ENCODE measurements around the gene COTL1.

The COTL1 gene

DNA sequence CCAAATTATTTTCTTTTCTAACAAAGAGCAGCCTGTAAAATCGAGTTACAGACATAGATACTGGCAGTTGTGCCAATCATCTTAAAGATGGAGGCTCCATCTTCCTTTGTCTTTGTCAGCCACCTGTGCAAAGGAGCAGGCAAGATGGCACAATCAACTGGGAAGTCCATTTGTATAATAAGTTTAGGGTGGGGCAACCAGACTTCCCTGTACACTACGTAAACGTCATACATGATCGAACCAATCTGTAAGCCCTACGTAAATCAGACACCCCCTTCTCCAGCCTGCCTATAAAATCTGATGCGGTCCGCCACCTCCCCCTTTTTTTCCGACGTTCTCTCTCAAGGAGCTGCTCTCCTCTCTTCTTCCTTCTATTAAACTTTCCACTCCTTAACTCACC is 82.0 kb downstream of the COTL1 start:
- in situ Hi-C loops (cut with MboI; ENCODE audit: low sequenced_read_pairs): loop anchor here (25.0 kb wide), 1 partner anchor 426 kb away; no protein-coding TSS in a partner anchor

DNA sequence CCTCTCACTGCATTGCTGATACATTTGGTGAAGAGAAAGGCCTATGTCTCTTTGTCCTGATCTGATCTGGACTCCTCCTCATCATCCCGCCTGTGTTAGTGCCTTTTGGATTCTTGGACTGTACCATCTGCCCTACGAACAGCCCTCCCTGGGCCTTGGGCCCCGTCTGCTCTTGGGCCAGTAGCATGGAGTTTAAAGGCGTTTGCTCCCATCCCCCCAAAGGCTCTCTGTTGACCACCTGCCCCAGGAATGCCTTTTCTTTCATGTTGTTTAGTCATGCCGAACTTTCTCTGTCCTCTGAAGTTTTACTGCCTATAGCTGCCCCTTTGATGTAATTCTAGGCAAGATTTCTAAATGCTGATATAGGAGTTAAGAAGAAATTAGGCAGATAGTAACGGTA is 82.5 kb downstream of the COTL1 start:
- in situ Hi-C loops (cut with MboI; ENCODE audit: low sequenced_read_pairs): loop anchor here (25.0 kb wide), 1 partner anchor 427 kb away; no protein-coding TSS in a partner anchor

DNA sequence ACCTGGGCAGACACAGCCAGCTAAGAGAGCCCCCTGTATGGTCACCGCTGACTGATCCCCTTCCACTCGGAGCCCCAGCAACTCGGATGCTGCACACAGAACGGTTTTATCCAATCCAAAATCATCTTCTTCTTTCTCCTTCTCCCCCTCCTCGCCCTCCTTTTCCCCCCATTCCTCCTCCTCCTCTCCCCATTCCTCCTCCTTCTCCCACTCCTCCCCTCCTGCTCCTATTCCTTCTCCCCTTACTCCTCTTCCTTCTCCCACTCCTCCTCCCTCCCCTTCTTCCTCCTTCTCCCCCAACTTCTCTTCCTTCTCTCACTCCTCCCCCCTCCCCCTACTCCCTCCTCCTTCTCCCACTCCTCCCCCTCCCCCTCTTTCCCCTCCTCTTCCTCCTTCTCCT is 83.1 kb downstream of the COTL1 start:
- in situ Hi-C loops (cut with MboI; ENCODE audit: low sequenced_read_pairs): loop anchor here (25.0 kb wide), 1 partner anchor 427 kb away; no protein-coding TSS in a partner anchor

DNA sequence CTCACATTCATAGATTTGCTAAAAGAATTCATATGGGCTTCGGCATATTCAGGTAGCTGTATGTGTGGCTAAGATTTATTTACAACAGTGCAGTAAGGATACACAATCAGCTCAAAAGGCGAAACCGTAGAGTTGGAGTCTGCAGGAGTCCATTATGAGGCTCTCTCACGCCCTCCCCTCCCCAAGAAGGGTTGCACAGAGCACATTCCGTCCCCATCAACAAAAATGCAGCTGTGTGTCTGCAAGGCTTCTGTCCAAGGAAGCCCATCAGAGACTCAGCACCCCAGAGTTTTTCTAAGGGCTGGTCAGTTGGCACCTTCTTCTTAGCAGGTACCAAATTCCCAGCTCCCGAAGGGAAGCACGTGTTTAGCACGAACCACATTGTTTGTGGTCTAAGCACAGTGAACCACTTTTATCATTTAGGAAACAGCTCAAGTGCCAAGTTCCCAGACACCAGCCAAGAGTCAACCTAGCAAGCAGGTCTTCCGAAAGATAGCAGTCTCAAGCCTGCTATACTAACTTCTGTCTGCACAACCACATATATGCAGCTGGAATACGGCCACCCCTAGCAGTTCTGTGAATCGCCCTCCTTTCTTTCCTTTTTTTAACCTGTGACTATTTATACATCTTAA is 84.9 kb downstream of the COTL1 start:
- in situ Hi-C loops (cut with MboI; ENCODE audit: low sequenced_read_pairs): loop anchor here (25.0 kb wide), 1 partner anchor 429 kb away; no protein-coding TSS in a partner anchor

DNA sequence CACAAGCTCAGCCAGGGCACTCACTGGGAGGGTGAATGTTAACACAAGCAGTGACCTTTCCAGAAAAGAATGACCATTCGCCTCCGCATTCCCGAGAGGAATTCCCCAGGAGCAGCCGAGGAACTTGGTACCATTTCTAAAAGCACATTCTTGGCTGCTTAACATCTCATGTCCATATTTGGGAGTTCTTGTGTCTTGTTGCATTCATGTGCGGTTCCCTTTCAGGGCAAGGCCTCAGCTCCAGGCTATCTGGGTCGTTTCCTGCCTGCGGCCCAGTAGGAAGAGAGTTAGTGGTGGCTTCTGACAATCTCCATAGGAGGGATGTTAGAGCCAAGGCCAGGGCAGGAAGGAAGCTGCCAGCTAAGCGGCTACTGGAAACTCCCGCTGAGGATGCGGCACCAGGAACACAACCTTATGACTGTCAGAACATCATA is 85.6 kb downstream of the COTL1 start:
- in situ Hi-C loops (cut with MboI; ENCODE audit: low sequenced_read_pairs): loop anchor here (25.0 kb wide), 1 partner anchor 430 kb away; no protein-coding TSS in a partner anchor

DNA sequence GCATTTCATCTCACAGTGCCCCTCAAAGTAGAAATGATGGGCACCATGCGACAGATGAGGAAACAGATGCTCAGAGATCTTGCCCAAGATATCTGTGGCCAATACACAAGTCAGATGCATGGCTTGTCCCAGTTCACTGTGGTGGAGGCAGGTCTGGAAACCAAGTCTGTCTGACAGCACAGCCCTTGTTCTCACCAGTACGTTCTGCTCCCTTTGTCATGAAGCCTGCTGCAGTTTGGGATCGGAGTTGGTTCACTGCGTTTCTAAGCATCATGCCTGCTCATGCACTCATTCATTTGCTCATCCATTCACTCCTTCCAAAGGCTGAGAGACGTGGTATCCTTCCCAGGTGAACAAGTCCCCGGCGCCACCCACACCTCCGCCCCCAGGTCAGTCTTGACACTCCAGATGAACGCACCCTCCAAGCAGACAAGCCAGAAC is 86.2 kb downstream of the COTL1 start:
- in situ Hi-C loops (cut with MboI; ENCODE audit: low sequenced_read_pairs): loop anchor here (25.0 kb wide), 1 partner anchor 431 kb away; no protein-coding TSS in a partner anchor

DNA sequence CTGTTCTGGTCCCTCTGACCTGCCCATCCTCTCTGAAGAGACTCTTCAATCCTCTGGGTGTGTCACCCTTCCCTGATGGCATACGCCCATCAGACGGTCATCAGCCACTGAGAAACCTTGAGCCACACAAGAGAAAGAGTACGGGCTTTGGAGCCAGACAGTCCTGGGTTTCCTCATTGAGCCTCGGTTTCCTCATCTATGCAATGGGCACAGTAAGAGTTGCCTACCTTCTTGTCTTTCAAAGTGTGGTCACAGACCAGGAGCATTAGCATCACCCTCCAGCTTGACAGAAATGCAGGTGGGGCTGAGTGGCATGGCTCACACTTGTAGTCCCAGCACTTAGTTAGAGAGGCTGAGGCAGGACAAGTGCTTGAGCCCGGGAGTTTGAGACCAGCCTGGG is 87.3 kb downstream of the COTL1 start:
- in situ Hi-C loops (cut with MboI; ENCODE audit: low sequenced_read_pairs): loop anchor here (25.0 kb wide), 1 partner anchor 432 kb away; no protein-coding TSS in a partner anchor

DNA sequence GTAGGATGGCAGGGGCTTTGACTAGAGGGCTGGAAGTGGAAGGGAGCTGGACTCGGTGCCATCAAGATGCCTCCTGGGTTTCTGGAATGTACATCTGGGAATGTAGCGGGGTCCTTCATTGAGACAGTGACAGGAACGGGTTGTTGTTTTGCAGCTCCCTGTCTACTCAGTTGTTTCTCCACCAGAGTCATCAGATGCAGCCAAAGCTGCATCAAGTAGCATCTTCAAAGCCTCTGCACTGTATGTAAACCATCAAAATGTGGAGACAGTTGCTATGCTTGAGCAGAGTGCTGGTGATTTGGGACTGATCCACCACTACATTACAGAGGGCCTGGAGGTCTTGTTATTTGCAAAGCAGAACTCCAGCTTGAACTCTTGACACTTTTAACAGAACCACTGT is 88.3 kb downstream of the COTL1 start:
- in situ Hi-C loops (cut with MboI; ENCODE audit: low sequenced_read_pairs): loop anchor here (25.0 kb wide), 1 partner anchor 433 kb away; no protein-coding TSS in a partner anchor

DNA sequence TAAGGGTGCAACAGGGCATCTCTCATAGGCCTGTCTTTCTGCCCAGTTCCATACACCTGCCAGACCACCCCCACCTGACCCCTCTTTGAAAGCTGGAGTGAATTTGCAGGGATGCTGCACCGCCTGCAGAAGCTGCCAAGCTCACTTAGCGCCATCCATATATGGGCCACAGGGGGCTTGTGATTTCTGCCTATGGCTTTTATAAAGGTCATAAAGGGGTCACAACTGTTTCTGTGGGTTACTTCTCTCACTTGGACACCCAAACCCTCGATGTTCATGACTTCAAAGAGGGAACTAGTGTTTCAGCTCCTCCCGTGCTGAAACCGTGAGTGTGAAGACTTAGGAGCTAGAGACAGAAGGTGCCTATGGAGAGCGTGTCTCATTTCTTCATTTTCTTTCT is 89.6 kb downstream of the COTL1 start:
- in situ Hi-C loops (cut with MboI; ENCODE audit: low sequenced_read_pairs): loop anchor here (25.0 kb wide), 1 partner anchor 434 kb away; no protein-coding TSS in a partner anchor

DNA sequence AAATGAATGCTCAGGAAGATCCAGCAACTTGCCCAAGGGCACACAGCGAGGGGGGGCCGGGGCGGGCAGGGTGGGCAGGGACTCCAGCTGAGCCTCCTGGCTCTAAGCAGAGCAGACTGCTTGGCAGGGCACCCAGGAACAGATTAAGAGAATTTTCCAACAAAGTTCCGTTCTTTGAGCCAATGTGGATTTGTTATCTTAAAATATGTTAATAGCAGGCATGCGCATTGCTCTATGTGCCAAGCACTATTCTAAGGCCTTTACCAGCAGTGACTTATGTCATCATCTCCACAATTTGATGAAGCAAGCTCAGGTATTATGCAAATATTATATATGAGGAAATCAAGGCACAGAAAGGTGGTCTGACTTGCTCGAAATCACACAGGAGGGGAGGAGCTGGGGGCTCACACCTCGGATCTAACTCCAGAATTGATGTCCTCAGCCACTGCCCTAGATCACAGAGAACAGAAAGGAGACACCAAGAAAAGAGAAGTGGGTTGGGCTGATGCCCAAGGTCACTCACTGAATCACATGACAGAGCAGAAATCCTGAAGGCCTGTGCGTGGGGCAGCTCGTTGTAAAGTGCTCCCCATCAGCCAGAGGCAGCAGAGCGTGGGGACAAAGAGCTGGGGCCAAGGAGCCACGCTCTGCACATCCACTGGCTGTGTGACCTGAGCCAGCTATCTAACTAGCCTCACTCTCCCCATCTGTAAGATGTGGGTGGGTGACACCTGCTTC is 90.2 kb downstream of the COTL1 start:
- in situ Hi-C loops (cut with MboI; ENCODE audit: low sequenced_read_pairs): loop anchor here (25.0 kb wide), 1 partner anchor 435 kb away; no protein-coding TSS in a partner anchor

DNA sequence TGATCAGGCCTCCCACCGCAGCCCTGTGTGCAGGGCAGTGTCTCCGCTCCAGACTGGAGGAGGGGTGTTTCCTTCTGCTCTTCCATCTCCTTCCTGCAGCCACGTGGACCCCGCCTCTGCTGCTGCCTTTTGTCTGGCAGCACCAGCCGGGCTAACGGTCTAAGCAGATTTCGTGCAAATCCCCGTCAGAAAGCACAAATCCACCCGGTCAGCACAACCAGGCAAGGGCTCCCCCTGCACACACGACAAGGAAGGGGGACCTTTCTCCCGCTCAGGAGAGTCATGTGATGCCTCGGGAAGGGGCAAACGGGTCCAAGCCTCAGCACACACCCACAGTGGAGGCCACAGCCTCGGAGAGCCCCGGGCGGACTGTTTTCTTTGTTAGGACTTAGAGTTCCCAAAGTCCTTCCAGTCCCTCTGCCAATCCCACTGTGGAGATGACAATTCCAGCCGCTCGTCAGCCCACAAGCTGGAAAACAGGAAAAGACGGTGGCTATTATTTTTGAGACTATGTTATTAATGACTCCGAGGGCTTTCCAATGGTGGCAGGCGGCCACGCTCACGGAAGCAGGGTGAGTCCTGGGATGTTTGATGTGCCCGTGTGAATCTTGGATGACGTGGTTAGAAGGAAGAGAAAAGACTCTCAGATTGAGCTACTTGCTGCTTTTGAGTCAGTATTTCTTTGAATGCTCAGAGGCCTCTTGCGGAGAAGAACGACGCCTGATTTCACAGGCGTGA is 90.9 kb downstream of the COTL1 start:
- in situ Hi-C loops (cut with MboI; ENCODE audit: low sequenced_read_pairs): loop anchor here (25.0 kb wide), 1 partner anchor 435 kb away; no protein-coding TSS in a partner anchor

DNA sequence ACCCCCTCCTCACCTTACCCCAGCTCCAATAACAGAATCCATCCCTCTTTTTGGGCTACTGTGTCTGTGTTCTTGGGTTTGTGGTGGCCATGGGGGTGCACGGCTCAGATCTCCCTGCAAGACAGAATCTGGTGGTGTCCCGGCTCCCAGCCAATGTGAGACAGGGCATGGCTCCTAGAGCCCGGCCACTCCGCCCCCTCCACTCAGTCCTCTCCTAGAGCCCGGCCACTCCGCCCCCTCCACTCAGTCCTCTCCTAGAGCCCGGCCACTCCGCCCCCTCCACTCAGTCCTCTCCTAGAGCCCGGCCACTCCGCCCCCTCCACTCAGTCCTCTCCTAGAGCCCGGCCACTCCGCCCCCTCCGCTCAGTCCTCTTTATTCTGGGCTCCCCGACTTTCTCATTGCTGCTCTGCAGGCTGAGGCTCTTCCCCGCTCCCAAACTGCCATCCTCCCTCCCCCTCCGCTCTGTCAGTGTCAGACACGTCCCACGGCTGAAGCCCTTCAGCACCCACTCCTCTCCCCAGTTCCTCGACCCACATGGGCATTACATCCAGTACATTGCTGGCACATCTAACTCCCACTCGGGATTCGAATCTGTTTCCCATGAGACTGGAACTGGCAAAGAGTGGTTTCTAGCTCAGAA is 92.8 kb downstream of the COTL1 start:
- in situ Hi-C loops (cut with MboI; ENCODE audit: low sequenced_read_pairs): loop anchor here (25.0 kb wide), 2 partner anchors 212 to 437 kb away; no protein-coding TSS in a partner anchor

DNA sequence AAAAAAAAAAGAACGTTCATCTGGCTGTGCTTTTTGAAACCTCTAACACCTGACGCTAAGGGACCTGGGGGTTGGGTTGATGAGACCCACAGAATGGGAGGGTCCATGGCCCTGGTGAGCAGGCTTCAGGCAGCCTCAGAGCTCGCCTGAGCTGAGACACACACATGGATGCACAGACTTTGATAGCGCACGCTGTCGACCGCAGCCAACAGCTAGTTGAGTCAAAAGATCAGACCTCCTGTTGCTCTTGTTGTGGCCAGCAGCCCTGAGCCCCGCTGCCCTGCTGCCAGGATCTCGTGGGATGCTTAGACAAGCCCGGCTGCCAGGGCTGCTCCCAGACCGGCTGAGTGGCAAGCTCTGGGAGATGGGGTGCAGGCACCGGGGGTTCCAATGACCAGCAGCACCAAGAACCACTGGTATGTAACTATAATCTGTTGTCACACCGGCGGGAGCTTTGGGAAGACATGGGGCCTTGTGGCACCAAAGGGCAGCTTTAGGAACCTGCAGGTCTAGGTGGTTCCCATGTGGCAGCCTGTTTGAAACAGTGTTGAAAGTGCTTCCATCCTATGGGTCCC is 93.4 kb downstream of the COTL1 start:
- in situ Hi-C loops (cut with MboI; ENCODE audit: low sequenced_read_pairs): loop anchor here (25.0 kb wide), 1 partner anchor 213 kb away; no protein-coding TSS in a partner anchor

DNA sequence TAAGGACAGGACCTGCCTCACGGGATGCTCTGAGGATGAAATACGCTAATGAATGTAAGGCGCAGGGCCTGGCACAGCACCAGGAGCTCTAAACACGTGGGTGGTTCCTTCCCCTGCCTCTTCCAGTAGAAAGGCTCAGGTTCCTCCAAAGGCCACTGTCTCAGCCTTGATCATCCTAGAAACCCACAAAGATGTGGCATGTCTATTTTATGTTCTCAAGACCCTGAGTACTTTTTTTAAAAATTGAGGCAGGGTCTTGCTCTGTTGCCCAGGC is 96.4 kb downstream of the COTL1 start:
- in situ Hi-C loops (cut with MboI; ENCODE audit: low sequenced_read_pairs): loop anchor here (25.0 kb wide), 1 partner anchor 216 kb away; no protein-coding TSS in a partner anchor

DNA sequence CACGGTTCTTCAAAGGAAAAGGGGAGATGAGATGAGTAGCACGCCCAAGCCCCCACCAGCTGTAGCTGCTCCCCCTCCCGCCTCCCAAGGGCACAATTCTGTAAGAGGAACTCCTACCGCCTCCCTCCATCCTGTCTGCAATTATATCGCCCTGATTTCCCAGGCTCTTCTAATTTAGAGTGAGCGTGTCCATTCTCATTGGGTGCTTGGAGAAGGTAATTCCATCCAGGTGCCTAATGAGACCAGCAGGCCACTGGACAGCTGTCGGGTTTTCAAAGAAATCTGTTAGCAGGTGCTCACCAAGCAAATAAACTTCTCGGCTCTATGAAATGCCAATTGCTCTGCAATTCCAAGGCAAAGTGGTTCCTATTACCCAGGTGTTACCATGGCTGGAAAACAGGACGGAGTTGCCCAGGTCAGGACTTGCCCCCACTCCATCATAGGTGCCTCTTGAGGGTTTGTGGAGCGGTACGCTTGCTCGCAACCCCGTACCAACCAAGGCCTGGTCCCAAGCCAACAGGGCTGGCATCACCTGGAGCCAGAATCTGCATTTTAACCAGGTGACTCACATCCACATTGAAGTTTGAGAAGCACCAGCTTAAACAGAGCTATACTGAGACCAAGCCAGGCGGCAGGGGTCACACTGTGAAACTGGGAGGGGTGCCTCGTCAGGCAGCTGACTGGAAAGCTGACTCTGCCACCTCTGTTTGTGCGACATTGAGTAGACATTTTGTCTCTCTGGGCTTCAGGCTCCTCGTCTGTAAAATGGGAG is 97.0 kb downstream of the COTL1 start:
- in situ Hi-C loops (cut with MboI; ENCODE audit: low sequenced_read_pairs): loop anchor here (25.0 kb wide), 1 partner anchor 216 kb away; no protein-coding TSS in a partner anchor

DNA sequence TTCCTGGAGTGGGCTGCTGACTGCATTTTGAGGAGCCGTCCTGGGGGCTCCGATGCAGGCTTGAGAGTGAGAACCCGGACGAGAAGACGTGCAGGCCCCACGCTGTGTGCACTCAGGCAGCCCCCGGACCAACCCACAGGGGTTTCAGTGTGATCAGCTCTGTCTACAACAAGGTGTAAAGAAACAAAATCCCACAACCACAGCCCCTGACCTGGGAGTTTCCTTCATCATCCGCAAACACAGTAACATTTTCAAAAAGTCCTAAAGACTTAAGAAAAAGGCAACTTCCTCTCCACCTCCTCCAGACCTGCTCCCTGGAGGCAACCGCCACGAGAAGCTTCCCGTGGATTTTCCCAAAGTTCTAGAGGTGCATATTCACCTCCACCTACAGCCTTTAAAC is 98.0 kb downstream of the COTL1 start:
- in situ Hi-C loops (cut with MboI; ENCODE audit: low sequenced_read_pairs): loop anchor here (25.0 kb wide), 1 partner anchor 217 kb away; no protein-coding TSS in a partner anchor

DNA sequence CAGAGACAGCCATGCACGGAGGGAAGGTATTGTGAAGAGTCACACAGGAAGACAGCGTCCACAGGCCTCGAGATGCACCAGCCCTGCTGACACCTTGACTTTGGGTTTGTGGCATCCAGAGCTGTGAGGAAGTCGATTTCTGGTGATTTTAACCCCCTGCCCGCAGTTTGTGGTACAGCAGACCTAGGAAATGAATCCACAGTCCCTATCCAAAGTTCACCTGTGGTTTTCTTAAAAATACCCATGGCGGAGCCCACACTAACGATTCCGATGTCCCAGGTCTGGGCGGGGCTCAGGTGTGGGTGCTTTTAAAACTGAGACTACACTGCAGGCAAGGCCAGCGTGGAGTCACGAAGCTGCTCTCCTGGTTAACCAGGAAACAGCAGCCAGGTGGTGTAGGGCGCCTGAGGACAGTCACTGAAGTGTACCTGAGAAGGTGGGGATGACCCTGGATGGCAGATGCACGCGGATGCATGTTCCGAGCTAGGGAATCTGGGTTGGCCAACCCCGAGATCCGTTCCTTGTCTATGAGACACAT is 99.0 kb downstream of the COTL1 start:
- in situ Hi-C loops (cut with MboI; ENCODE audit: low sequenced_read_pairs): loop anchor here (25.0 kb wide), 1 partner anchor 218 kb away; no protein-coding TSS in a partner anchor

DNA sequence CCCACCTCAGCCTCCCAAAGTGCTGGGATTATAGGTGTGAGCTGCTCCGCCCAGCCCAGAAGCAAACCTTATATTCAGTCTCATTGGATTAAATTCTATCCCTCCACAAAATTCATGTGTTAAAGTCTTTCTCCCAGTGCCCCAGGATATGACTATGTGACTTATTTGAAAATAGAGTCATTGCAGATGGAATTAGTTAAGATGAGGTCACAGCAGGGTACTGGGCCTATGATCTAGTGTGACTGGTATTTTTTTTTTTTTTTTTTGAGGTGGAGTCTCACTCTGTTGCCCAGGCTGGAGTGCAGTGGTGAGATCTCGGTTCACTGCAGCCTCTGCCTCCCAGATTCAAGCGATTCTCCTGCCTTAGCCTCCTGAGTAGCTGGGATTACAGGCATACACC is 99.7 kb downstream of the COTL1 start:
- in situ Hi-C loops (cut with MboI; ENCODE audit: low sequenced_read_pairs): loop anchor here (25.0 kb wide), 1 partner anchor 219 kb away; no protein-coding TSS in a partner anchor

DNA sequence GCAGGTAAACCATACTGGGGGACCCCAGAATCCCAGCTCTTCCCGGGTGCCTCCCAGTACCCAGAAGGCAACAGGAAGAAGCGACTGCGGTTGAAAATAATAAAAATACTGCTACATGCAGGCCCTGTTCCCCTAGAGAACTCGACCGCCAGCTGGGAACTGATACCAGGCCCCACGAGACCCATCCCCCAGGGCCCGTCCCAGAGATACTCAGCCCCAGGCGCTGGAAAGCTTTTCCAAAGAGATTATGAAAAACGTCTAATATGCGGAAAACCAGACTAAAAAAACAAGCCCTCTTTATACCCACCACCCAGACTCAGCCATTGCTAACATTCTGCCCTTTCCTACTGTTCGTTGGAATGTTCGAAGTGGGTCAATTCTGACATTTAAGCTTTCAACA is 100.5 kb downstream of the COTL1 start:
- in situ Hi-C loops (cut with MboI; ENCODE audit: low sequenced_read_pairs): loop anchor here (25.0 kb wide), 1 partner anchor 220 kb away; no protein-coding TSS in a partner anchor
